H54 (cell line): ENCODE results near the gene ISOC1.

ENCODE experiments used
- DNase-seq: peaks from one replicate; pipeline ENCODE4 v3.0.0; 2011; ENCODE audit warnings: low spot score, mixed read lengths; ENCODE audit not compliant: insufficient read length
- FAIRE-seq: peaks from 3 replicates; lab custom pipeline; 2011; peaks lifted over from hg19 to GRCh38; lab: Jason Lieb, UNC
- POLR2A ChIP-seq: IDR thresholded peaks from 2 replicates; pipeline ENCODE4 v1.6.1; 2011; ENCODE audit warnings: low read depth, mild to moderate bottlenecking, low read length

The ISOC1 gene

DNA sequence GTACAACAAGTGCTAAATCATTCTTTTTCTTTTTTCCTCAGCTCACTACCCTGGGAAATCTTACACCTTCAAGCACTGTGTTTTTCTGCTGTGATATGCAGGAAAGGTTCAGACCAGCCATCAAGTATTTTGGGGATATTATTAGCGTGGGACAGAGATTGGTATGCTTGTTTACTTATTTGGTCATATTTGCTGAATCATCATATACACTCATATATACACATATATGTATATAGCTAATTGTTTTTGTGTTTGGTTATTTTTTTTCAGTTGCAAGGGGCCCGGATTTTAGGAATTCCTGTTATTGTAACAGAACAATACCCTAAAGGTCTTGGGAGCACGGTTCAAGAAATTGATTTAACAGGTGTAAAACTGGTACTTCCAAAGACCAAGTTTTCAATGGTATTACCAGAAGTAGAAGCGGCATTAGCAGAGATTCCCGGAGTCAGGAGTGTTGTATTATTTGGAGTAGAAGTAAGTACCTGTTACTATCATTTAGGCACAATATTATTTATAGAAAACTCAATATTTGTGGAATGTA, 10.4 kb downstream of the ISOC1 start:
- TF ChIP-seq POLR2A, result no peak
- FAIRE-seq, result no peak
- DNase-seq, result no peak

DNA sequence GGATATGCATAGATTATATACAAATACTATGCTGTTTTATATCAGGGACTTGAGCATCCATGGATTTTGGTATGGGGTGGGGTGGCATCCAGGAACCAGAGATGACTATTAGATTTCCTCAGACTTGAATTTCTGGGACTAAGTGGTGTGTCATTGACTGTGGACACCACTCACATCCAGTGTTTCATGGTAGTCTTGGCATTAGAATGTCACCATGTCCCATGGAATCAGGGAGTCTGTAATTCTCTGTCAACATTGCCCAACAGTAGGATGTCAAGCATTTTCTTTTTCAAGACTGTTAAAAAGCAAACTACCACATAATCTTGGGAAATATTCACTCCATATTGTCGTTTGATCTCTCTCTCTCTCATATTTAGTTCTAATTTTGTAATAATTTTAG, 13.1 kb downstream of the ISOC1 start:
- TF ChIP-seq POLR2A, result no peak
- FAIRE-seq, result no peak
- DNase-seq, result no peak

DNA sequence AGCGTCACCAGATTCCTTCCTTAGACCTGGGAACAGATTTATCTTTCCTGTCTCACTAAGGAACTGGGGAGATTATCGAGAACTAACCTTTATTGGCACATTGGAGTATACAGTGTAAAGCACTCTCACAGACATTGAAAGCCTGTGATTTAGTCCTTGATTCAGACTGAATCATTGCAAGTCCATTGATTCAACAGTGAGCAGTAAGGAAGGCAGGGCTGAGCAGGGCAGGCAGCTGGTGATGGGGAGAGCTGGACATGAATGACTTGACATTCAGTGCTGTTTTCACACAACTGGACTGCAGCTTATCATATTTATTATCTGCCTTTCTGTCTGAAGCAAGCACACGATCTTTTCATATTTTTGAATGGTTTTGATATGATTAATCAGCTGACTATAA, 16.2 kb downstream of the ISOC1 start:
- DNase-seq (no peak), FAIRE-seq (no peak)
- no peak for TF ChIP-seq POLR2A

DNA sequence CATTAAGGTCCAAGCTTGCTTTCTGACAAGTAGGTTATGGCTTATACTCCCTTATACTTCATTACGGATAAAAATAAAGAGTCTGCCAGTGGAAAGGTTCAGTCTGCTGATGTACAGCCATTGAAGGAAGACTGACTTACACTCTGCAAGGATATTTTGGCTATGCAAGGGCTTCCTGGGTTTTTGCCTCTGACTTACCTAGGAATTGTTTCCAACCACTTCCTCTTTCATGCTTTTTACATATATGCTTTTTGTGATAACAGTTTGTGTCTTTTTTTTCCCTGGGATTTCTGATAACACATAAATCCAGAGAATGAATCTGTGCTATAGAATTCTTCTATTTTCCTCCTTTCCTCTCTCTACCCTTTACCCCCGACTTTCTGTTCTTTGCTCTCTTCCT, 16.8 kb downstream of the ISOC1 start:
- DNase-seq (no peak), FAIRE-seq (no peak)
- TF ChIP-seq POLR2A, result no peak

DNA sequence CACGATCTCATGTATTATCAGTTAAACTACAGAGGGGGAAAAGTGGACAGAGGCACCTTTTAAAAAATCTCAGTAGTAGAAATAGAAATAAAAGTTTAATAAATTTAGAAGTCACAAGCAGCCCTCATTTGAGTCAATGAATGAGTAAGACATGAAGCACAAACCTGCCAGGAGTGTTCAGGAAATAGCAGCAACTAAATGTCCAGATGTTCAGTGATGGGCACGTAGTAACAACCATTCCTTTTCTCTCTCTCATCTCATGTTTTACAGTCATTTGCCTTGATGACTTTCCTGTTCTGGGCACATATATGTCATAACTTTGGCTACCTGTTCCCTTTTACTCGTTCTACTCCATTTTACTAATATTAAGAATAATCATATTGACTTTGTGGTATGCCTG, 17.7 kb downstream of the ISOC1 start:
- TF ChIP-seq POLR2A, result no peak
- no peak for FAIRE-seq
- no peak for DNase-seq

DNA sequence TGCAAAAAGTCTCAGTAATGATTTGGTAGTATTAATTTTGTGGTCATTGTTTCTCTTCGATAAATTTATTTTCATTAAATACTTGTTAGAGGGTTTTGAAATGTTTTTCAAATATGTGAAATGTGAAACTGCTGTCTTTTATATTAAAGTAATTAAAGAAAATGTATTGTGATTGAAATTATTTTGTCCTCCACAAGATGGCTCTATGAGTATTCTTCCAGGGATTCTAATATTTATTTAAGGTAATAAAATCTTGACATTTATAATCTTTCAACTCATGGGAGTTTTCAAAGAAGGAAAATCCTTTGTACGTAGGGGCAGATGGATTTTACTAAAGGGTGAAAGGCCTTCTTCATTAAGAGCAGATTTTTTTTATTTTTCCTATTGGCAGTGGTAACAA, 19.3 kb downstream of the ISOC1 start:
- TF ChIP-seq POLR2A, result no peak
- FAIRE-seq (no peak), DNase-seq (no peak)

DNA sequence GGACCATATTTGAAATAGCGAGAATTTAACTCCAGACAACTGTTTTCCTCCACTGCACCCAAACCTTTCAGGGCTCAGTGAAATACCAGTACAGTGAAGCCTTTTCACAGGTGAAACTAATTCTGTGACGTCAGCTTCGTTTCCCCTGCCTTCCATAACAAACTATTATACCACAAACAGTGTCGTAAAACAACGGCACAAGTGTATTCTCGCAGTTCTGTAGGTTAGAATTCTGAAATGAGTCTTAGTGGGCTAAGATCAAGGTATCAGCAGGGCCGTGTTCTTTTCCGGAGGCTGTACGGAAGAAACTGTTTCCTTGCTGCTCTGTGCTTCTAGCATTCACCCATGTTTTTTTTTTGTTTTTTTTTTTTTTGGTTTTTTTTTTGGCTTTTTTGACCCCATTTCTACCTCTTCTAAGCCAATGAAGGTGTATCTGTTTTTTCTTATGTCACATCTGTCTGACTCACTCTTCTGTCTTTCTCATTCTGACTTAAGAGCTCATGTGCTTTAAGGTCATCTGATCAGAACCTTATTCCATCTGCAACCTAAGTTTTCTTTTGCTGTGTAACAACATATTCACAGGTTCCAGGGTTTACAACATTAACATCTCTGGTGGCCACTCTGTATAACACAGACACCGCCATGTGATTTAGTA, 20.1 kb downstream of the ISOC1 start:
- no peak for TF ChIP-seq POLR2A
- no peak for FAIRE-seq
- DNase-seq, result no peak

DNA sequence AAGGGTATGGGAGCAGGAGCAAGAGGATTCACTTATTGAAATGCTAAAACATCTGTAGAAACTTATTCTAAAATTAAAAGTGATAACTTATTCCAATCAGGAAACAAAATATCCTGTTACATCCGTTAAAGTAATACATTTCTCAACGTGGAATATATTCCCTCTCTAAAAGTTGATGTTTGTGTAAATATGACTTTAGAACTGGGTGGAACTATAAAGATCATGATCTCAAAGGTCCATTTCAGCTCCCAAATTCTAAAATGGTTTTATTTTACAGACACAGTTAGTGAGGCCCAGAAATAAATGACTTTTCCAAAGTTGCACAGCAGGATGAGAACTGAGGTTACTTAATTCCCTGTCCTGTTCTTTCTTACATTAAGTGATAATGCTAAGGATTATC, 21.1 kb downstream of the ISOC1 start:
- FAIRE-seq, result no peak
- DNase-seq, result no peak

DNA sequence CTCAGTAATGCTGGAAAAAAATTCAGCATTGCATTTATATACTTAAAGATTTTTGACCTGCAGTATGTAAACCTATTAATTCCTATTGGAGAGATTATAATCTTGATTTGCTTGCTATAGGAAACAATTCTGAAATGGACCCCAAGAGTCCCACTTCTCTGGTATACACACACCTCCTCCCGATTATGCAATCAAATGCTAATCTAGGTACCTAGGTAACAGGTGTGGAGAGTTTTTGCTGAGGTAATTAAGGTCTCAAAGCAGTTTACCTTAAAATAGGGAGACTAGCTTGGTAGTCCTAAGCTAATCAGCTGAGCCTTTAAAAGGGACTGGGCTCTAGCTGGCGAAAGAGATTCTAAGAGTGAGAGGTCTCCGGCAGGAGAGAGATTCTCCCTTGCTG, 22.2 kb downstream of the ISOC1 start:
- FAIRE-seq (no peak), DNase-seq (no peak)
- TF ChIP-seq POLR2A, result no peak

More for the DNA sequence above, 21.1 kb downstream of the ISOC1 start:
- no peak for TF ChIP-seq POLR2A

DNA sequence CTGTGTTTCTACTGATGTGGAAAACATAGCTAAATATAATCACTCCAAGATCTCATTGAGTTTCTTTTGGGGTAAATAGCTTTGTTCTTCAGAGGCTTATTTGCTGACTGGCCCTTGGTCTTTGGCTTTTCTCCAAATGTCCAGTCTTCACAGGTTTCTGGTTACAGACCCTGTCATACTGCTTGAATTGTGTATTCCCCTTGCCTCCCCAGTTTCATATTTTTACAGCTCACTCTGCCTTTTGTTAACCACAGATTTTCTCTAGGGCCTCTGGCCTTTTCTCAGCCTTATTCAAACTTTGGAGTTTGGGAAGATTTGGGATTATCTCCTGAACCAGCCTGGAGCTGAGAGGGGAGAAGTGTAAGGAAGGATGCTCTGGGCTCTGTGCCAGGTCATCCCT, 23.9 kb downstream of the ISOC1 start:
- FAIRE-seq (no peak), DNase-seq (no peak)
- TF ChIP-seq POLR2A, result no peak

DNA sequence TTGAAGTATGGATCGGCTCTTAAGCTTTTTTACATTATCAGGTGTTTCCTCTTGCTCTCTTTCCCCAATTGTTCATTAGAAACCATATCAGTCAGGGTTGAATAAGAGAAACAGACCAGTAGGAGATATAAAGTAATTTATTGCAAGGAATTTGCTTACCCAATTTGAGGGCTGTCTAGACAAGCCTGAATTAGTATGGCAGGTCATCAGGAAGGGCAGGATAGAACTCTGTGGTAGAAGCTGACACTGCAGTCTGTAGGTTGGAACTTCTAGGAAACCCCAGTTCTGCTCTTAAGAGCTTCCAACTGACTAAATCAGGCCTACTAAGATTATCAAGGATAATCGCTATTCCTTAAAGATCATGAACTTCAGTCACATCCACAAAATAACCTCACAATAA, 24.3 kb downstream of the ISOC1 start:
- no peak for TF ChIP-seq POLR2A
- DNase-seq (no peak), FAIRE-seq (no peak)

DNA sequence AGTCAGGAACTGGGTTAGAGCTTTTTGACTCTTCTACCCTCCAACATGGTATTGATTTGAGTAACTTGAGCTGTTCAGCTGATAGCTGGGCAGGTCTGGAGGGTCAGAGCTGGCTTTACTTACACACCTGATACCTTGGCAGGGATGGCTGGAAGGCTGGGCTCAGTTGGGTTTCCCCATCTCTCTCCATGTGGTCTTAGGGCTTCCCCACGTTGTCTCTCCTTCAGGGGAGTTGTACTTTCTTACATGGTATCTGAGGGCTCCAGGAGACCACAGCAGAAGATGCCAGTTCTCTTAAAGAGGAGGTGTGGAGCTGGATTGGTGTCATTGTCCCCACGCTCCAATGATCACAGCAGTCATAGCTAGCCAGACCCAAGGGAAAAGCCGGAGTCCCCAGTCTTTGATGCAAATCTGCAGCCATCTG, 25.6 kb downstream of the ISOC1 start:
- no peak for TF ChIP-seq POLR2A
- DNase-seq (no peak), FAIRE-seq (no peak)

DNA sequence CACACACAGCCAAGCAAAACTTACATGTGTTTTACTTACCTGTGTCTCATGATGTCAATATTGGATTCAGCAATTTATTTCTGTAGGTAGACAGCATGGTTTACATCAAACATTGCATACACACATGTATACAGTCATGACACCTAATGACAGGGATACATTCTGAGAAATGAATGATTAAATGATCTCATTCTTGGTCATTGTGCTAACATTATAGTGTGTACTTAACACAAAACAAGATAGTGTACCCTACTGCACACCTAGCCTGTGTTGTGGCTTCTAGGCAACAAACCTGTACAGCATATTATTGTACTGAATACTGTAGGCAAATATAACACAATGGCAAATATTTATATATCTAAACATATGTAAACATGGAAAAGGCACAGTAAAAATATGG, 28.0 kb downstream of the ISOC1 start:
- DNase-seq, result no peak
- no peak for TF ChIP-seq POLR2A
- FAIRE-seq, result no peak

DNA sequence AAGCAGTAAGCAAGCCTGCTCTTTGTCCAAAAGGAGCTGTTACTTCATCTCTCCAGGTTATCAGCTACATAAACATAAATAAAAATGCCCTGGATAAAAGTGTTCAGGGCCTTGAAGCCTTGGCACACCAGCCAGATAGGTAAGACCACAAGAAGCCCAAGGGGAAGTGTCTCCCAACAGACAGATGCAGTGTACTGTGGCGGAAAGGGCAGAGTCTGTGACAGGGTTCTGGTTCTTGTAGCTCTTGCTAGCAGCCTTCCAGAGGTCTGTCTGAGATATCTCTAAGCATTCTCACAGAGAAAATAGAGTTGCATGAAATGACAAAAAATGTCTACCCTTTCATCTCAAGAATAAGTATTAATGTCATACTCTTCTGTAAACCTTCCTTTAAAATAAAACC, 30.1 kb downstream of the ISOC1 start:
- DNase-seq (no peak), FAIRE-seq (no peak)
- no peak for TF ChIP-seq POLR2A

DNA sequence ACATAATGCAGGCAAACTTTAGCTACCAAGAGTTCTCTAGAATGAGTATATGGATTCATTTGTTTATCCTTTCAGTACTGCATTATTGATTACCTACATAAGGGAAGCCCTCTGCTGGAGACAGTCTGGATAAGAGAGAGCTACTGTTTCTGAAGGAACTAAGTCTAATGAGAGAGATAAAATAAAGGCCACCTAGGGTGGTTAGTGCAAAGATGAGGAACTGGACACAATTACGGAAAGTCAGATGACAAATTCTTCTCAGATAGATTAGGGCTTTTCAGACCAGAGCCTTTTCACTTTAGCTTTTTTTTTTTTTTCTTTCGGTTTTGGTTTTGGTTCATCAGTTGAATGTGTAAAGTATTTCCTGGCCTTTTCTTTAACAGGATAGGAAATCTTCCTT, 31.3 kb downstream of the ISOC1 start:
- FAIRE-seq (no peak), DNase-seq (no peak)
- no peak for TF ChIP-seq POLR2A
